PFSK-1 (cell line): Measurements from ENCODE around the gene RBBP5.

ENCODE experiments used
- FOXP2 ChIP-seq: optimal IDR thresholded peaks from 2 replicates; pipeline ENCODE3; 2011; ENCODE audit warnings: borderline replicate concordance, control low read depth, inconsistent platforms; ENCODE audit not compliant: insufficient read depth; ENCODE audit errors: extremely low read length, extremely low read depth
- POLR2AphosphoS5 ChIP-seq: IDR thresholded peaks from 2 replicates; pipeline ENCODE4 v1.6.1; 2012; ENCODE audit warnings: low read depth, mild to moderate bottlenecking, control low read depth, low read length, moderate library complexity
- REST ChIP-seq, 2 experiments: IDR thresholded peaks; 2 replicates each; pipeline versions ENCODE4 v1.6.1 to v1.8.0; 2011 to 2012; ENCODE audit warnings: low read depth in 2 of 2, low read length in 2 of 2, control low read depth in 1 of 2, inconsistent platforms in 1 of 2, mild to moderate bottlenecking in 1 of 2, moderate library complexity in 1 of 2; ENCODE audit not compliant: insufficient read depth in 1 of 2
- SIN3A ChIP-seq: IDR thresholded peaks from 2 replicates; pipeline ENCODE4 v1.6.1; 2012; ENCODE audit warnings: mild to moderate bottlenecking, low read length, moderate library complexity, borderline replicate concordance; ENCODE audit not compliant: insufficient read depth
- TAF1 ChIP-seq: IDR thresholded peaks from 2 replicates; pipeline ENCODE4 v1.6.1; 2012; ENCODE audit warnings: low read length, control low read depth, borderline replicate concordance; ENCODE audit not compliant: insufficient read depth

GRCh38 chr1:205142102-205142469, 20.3 kb upstream of the RBBP5 start:
- TF ChIP-seq REST (IDR thresholded peaks at IDR 0.05; ENCODE audit: insufficient read depth in 1 of 2, low read depth in 2 of 2, low read length in 2 of 2): no peak
- TF ChIP-seq POLR2AphosphoS5: no peak
- TF ChIP-seq TAF1: no peak
- TF ChIP-seq SIN3A: no peak
- TF ChIP-seq FOXP2: no peak
